Pulmonary artery endothelial cell (primary cell): ENCODE measurements around the gene FRAS1. TPM values are rescaled to one million over a fixed set of nuclear protein-coding genes. Genes with fewer than 3 reads are reported as not detected.
"Not testable (repeated sequence)": the region's sequence is repeated elsewhere in the genome, so short reads cannot be mapped to it uniquely, and the experiment has no call there.

Experiments
- DNase-seq: peaks from one replicate; pipeline ENCODE4 v3.0.0-alpha.2; 2011; ENCODE audit warnings: low read depth, low spot score
- total RNA-seq: library from RNA; depleted of rRNA; stranded (reverse); fragments of >200 nt; gene quantifications from 2 replicates; pipeline ENCODE4 v1.2.3, GENCODE V29; 2014

The FRAS1 gene
- total RNA-seq, 1 donor from 2014 or later, result 8.6 TPM

DNA sequence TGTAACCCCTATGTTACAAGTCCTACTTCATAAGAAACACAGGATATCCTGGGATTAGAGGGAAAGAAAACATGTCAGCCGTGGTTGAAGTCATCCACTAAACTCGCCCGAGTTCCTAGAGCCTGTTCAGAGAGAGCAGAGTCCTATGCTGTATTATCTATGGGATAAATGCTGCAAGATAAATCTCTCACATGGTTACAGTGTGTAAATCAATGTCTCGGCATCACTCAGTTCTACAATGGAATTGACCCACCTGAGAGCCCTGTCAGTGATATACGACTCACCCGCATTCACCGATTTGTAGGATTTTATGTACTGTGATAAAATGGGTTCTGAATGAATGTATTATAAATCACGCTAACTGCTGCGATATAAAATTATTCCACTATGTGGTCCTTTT, 366.7 kb downstream of the FRAS1 start:
- DNase-seq, result no peak

DNA sequence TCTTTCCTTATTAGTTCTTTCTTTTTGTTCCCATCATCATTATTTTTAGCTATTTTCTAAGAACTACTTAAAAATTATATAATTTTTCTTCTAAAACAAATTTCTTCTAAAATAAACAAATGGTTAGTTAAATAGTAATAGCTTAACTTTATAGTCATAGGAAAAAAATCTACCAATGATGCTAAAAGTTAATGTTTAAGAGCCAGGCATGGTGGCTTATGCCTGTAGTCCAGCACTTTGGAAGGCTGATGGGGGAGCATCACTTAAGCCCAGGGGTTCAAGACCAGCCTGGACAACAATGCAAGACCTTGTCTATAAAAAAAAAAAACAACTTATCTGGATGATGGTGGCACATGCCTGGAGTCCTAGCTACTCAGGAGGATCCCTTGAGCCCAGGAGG, 367.3 kb downstream of the FRAS1 start:
- DNase-seq, result no peak

DNA sequence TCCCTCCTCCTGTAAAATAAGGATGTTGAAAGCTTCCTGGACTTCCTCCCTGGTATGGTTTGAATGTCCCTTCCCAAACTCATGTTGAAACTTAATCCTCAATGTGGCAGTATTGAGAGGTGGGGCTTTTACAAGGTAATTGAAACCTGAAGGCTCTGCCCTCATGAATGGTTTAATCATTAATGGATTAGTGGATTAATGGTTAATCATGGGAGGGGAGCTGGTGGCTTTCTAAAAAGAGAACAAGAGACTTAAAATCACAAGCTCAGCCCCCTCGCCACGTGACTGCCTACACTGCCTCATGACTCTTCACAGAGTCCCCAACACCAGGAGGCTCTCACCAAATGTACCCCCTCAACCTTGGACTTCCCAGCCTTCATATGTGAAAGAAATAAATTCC, 369.8 kb downstream of the FRAS1 start:
- no peak for DNase-seq

DNA sequence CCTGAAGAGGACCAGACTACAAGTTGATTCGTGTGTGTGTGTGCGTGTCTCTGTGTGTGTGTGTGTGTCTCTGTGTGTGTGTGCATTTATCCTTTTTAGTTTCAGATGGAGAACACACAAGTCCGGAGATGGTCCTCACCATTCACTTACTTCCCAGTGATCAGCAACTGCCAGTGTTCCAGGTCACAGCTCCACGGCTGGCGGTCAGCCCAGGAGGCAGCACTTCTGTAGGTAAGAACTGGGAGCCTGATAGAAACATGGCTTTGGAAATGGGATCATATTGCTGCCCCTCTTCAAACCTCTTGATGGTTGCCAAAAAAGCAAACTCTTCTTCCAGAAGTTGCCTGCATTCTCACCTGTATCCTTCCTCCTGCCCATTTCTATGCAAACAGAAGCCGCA, 371.9 kb downstream of the FRAS1 start:
- DNase-seq, result no peak

DNA sequence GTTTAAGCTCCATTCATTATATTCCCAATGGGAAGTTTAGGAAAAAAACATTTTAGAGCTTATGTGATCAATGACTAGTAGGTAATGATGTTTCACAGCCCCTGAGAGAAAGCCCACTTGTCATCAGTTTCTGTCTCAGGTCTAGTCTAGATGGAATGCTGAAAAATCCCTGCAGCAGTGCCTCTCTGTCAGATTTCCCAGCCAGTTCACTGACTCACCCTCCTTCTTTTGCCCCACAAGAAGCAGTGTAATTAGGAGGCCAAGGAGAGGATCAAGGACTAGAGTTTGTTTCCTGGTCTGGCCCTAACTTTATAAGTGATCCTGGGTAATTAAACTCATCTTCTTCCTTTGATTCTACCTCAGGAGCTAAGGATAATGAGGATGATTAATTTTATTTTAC, 375.8 kb downstream of the FRAS1 start:
- DNase-seq, result no peak

DNA sequence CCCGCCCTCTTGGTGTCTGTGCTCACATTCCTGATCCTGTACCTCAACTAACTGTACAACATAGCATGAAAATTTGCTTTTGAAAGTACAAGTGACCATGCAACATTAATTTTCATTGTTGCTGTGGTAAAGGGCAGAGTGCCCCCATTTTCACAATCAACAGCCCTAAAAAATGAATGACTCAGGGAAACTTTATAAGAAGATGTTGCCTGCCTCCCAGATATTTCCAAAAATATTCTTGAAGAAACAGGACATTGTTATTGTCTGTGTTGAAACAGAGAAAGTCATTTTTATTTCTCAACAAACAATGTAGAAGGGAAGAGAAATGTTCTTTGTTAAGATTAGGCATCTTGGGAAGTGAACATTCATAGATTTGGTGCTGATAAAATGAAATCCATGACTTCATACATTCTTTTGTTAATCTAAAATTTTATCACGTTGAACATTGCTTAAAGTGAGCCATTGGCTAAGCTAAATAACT, 380.5 kb downstream of the FRAS1 start:
- DNase-seq, result no peak

DNA sequence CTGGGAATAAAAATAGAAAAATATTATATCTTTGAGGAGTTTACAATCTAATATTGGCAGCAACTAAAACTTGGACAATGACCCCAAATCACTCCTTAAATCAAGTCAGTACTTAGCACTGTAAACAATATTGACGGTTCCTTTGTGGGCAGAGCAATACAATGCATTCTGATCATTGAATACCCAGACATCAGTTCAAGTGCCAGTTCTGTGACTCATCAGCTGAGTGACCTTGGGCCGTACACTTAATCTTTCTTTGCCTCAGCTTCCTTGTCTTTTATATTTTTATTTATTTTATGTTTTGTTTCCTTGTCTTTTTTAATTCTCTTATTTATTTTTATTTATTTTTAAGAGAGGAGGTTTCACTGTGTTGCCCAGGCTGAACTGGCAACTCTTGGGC, 382.2 kb downstream of the FRAS1 start:
- DNase-seq, result no peak

DNA sequence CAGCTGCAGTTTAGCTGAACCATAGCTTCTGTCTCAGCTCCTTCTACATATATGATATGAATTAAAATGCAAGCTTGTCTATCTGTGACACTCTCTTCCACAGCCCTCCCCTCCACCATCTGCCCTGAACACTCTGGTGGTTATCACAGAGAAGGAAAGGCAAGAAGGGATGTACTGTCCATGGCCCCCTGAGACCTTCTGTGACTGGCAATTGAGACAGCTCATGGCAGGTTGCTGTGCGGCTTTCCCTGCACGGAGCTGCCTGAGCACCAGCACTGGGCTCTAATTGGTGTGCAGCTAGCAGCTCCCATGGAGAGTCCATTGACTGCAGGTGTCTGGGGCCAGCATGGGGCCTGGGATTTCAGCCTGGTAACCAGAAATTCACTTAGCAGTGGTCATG, 384.6 kb downstream of the FRAS1 start:
- DNase-seq, result no peak

DNA sequence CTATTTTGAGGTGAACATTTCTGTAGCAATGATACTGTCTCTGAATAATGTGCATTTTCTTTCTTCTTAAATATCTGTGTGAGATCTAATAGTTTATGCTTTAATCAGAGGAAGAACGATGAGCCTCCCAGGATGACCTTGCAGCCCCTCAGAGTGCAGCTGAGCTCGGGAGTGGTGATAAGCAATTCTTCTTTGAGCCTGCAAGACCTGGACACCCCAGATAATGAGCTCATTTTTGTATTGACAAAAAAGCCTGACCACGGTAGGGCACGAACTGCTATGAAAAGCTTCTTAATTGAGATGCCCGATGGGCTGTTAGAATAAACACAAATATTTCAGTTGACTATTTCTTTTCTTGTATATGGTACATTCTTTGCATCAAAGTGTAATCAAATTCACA, 389.5 kb downstream of the FRAS1 start:
- DNase-seq, result no peak

DNA sequence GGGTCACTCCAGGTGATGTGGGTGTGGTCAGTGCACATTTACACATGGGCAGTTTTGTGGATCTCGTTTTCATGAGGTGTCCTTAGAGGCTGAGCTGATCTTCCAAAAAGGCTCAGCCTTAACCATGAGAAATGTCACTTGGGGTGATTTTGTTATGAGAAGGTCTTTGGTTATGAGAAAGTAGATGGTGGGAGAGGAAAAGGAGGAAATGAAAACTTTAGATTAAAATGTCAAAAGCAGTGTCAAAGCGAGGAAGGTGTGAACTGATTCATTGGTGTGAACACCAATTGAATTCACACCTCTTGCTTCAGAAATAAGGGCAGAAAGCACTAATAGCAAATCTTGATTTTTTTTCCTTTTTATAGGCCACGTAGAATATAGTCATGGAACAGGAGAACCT, 394.3 kb downstream of the FRAS1 start:
- no peak for DNase-seq

DNA sequence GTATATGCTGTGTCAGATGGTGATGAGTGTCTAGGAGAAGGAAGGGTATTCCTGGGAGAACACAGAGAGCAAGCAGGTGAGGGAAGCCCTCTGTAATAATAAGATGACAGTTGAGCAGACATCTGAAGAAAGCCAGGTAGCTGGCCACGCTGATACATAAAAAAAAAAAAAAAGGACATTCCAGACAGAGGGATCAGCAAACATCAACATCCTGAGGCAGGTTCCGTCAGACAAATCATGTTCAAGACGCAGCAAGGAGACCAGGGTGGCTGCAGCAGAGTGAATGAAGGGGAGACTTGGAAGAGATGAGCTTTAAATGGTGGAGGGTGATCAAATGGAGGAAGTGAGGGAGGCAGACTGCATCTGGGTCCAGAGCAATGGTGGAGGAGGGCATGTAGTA, 396.9 kb downstream of the FRAS1 start:
- DNase-seq, result no peak

DNA sequence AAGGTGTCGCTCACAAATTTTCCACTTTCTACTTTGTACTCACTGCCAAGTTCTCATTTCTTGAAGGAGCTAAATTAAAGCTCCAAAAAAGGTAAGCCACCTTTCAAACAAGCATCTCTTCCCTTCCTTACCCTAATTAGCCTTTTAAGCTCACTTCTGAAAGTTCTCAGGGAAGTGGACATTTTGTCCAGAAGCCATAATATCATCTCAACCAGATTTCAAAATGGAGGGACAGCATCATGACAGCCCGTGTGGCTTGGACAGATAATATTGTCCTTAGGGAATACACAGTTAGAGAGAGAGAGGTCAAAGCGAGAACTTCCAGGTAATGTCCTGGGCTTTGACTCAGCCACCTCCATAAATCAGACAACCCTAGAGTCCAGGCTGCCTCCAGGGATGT, 400.6 kb downstream of the FRAS1 start:
- DNase-seq, result no peak

DNA sequence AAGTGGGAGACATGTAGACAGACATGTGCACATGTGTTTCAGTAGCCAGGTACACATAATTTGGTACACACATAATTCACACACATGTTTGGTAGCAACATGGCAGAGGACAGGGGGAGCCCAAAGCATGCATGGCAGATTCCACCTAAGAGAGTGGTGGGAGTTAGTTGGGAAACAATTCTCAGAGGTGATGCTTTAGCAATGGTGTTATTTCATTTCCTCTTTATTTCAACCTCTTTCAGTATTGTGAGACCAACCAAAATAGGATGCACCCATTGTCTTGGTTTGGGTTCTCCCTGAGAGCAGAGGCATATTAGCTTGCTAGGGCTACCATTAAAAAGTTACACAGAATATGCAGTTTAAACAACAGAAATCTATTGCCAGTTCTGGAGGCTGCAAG, 402.2 kb downstream of the FRAS1 start:
- DNase-seq, result no peak

DNA sequence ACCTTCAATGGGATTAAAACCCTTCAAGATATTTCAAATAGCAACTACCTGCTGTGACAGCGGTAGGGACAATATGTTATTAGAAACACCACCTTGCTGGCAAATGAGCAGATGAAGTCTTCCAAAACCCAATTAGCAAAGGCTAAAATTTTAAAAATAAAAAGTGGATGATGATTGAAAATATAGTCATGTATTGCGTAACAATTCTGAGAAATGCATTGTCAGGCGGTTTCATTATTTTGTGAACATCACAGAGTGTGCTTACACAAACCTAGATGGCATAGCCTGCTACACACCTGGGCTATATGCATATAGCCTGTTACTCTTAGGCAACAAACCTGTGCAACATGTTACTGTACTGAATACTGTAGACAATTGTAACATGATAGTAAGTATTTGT, 403.2 kb downstream of the FRAS1 start:
- DNase-seq, result no peak

DNA sequence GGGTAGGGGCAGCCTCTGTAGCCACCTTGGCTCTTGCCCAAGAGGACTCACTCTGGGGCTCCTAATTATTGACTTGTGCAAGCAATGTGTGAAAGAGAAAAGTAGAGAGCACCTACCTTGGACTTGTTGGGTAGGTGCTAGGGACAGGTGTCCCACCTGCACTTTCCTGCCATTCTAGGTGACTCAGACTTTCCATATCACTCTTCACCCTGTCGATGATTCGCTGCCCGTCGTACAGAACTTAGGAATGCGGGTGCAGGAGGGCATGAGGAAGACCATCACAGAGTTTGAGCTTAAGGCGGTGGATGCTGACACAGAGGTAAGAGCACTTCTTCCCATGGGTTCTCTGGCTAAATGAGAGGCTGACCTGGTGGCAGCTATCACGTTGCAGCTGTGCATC, 407.1 kb downstream of the FRAS1 start:
- DNase-seq, result no peak

DNA sequence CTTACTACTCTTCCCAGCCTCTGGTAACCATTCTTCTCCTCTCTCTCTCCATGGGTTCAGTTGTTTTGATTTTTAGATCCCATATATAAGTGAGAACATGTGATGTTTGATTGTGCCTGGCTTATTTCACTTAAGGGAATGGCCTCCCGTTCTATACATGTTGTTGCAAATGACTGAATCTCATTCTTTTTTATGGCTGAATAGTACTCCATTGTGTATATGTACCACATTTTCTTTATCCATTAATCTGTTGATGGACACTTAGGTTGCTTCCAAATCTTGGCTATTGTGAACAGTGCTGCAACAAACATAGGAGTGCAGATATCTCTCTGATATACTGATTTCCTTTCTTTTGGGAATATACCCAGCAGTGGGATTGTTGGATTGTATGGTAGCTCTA, 410.1 kb downstream of the FRAS1 start:
- DNase-seq, result not testable (repeated sequence)

DNA sequence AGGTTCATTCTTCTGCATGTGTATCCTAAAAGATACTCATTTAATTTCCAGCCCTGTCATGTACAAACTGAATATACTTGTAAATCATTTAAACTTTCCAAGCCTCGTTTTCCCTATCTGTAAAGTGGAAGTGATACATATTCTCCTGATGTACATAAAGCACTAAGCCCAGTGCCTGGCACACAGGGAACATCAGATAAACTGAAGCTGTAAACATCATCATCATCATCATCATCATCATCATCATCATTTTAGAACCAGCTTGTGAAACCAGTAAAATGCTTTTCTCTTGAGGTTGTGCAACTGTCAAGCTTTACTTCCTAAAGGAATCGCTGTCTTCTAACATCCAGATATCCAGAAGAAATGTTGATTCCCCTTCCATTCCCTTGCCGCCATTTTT, 411.1 kb downstream of the FRAS1 start:
- no peak for DNase-seq

DNA sequence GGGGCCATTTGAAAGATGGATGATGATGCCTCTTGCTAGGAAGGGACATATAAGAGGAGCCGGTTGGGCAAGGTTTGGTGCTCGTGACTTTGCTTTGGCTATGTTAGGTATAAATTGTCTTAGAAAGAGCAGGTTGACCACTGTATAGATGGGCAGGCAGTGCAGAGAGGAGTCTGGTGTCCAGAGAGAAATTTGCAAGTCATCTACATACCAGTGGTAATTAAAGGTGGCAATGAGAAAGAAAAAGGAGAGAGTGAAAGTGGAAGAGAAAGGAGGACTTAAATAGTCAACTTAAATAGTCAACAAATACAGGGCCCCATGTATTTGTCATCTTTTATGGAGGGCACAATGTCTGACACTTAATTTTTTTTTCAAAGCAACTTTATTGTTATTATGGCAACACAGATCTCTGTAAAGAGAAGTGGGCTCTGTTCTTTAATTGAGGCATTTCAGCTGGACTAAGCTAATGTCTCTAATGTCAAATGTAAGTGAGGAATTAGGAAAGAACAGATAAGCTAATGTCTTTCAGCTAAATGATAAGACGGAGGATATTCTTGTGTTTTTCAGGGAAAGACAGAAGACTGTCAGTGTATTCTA, 419.1 kb downstream of the FRAS1 start:
- DNase-seq, result no peak

DNA sequence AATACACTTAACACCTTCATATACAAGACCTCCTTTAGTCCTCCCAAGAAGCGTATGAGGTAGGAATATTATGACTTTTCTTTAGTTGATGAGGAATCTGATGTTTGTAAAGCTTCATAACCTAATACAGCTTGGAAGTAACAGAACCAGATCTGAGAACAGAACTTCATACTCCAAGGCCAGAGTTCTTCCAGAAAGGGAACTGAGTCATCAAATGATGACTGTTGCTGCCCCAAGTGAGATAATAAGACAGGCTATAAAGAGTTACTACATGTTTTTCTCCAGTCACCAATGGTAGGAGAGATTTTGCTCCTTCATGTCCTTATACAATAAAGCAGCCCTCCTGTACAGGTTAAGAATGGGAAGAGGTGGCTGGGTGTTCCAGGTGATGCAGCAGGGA, 420.2 kb downstream of the FRAS1 start:
- no peak for DNase-seq

DNA sequence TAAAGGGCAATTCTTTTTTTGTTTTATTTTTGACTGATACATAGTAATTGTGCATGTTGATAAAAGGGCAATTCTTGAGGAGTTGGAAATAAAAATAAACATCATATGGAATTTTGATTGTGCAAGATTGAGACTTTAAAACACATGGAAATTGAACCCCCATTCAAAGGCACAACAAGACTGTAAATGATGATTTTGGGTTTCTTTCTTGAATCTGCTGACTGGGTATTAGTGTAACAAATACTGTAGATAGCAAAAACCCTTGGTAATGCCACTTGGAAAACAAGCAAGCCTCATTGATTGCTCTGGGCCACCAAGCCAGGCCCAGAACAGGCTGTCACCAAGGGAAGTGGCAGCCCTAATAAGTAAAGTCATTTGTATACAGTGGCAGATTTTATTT, 421.4 kb downstream of the FRAS1 start:
- DNase-seq, result no peak

DNA sequence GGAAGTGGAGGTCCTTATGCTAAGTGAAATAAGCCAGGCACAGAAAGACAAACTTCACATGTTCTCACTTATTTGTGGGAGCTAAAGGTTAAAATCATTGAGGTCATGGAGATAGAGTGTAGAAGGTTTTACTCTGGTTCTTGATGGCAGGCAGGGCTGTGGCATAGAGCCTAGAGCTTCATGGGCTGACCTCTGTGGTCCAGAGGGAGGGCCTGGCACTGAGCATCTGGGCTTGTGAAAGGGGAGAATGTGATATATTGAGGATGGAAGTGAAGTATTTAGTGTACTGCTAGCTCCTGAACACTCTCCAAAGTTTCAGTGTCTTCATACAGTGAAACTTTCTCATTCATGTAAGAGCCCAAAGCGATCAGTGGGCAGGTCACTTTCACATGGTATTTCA, 423.2 kb downstream of the FRAS1 start:
- DNase-seq, result no peak

DNA sequence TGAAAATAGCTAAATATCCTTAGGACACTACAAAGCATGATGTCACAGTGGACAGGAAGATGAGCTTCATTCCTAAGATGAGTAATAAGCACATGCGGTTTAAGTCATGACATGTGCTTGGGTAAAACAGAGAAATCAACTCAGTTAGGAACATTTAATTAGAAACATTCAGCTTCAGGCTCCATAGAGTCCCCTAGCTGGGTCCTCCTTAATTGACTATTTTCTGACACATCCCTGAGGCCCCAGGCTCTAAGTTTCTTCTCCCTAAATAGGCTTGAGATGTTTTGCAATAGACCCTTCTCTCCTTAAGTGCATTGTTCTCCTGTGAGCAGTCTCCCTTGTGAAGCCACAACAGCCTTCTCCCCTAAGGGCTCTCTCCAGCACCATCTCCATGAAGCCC, 424.1 kb downstream of the FRAS1 start:
- no peak for DNase-seq

DNA sequence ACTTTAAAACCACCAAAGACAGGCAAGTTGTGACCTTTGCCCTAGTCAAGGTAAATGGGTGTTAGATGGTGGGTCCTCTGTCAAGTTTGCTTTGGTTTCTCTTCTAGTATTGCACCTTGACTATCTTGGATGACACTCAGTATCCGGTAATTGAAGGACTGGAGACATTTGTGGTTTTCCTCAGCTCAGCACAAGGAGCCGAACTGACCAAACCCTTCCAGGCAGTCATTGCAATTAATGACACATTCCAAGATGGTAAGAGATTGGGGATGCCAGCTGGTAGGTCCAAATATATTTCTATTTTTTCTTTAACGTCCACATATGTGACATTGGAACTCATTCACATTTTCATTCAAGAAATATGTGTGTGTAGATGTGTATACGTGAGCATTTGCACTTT, 425.2 kb downstream of the FRAS1 start:
- DNase-seq, result no peak

DNA sequence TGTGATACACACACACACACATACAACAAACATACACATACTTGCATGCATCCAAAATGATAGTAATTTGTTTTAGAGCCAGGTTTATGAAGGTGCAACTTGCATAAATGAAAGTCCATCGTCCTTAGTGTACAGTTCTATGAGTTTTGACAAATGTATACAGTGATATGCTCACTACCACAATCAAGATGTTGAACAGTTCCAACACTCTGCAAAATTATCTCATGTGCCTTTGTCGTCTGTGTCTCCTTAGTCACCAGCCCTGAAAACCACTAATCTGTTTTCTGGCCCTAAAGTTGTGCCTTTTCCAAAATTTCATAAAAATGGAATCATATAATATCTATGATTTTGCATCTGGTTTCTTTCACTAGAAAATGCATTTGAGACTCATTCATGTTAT, 426.7 kb downstream of the FRAS1 start:
- DNase-seq, result no peak
